ENCODE results near the gene SLC37A4.

SLC37A4 gene

GRCh38 chr11:119054418-119054817 is 23.7 kb upstream of the SLC37A4 start:
- Mint-ChIP-seq H3K4me3 (no peak overlapping the region), H3K4me1 (peaks cover 30% of the 10 kb centered on the region), H3K27me3 (ENCODE audit: low read depth, poor library complexity) (no peaks in the 10 kb centered on the region), H3K36me3 (ENCODE audit: low read depth) (peaks cover 59% of the 10 kb centered on the region), H3K9me3 (no peaks in the 10 kb centered on the region), H3K27ac (no peak overlapping the region)
- no peak for DNase-seq
- no peak for TF ChIP-seq CTCF (IDR thresholded peaks at IDR 0.05)

- DNase-seq: no peak
- TF ChIP-seq CTCF (IDR thresholded peaks at IDR 0.05): no peak
- Mint-ChIP-seq H3K36me3 (ENCODE audit: low read depth) (peaks cover 70% of the 10 kb centered on the region), H3K9me3 (no peaks in the 10 kb centered on the region), H3K27me3 (ENCODE audit: low read depth, poor library complexity) (no peaks in the 10 kb centered on the region), H3K4me1 (peaks cover 17% of the 10 kb centered on the region), H3K27ac (peak overlapping the region; percentile 23), H3K4me3 (no peak overlapping the region)
These were observed 21.6 kb upstream of the SLC37A4 start for GRCh38 chr11:119052163-119052814.

- Mint-ChIP-seq H3K4me3 (no peak overlapping the region), H3K4me1 (peaks cover 17% of the 10 kb centered on the region), H3K27ac (no peak overlapping the region), H3K9me3 (no peaks in the 10 kb centered on the region), H3K36me3 (ENCODE audit: low read depth) (peaks cover 77% of the 10 kb centered on the region), H3K27me3 (ENCODE audit: low read depth, poor library complexity) (no peaks in the 10 kb centered on the region)
- no peak for TF ChIP-seq CTCF (IDR thresholded peaks at IDR 0.05)
- no peak for DNase-seq
These were observed 20.9 kb upstream of the SLC37A4 start for GRCh38 chr11:119051440-119052162.

GRCh38 chr11:119049081-119049480 is 18.4 kb upstream of the SLC37A4 start:
- no peak overlapping the region for H3K4me3 Mint-ChIP-seq

GRCh38 chr11:119048644-119049043 is 18.0 kb upstream of the SLC37A4 start:
- no peak for DNase-seq
- Mint-ChIP-seq H3K27ac (no peak overlapping the region), H3K27me3 (ENCODE audit: low read depth, poor library complexity) (peaks cover 3% of the 10 kb centered on the region), H3K9me3 (no peaks in the 10 kb centered on the region), H3K4me3 (no peak overlapping the region), H3K4me1 (peaks cover 15% of the 10 kb centered on the region), H3K36me3 (ENCODE audit: low read depth) (peaks cover 67% of the 10 kb centered on the region)
- no peak for TF ChIP-seq CTCF (IDR thresholded peaks at IDR 0.05)

More at GRCh38 chr11:119049081-119049480, 18.4 kb upstream of the SLC37A4 start:
- Mint-ChIP-seq H3K27ac (no peak overlapping the region), H3K27me3 (ENCODE audit: low read depth, poor library complexity) (peaks cover 3% of the 10 kb centered on the region), H3K9me3 (no peaks in the 10 kb centered on the region), H3K4me1 (peaks cover 15% of the 10 kb centered on the region), H3K36me3 (ENCODE audit: low read depth) (peaks cover 71% of the 10 kb centered on the region)
- TF ChIP-seq CTCF (IDR thresholded peaks at IDR 0.05): no peak
- no peak for DNase-seq

All from nephron progenitor cell (in vitro differentiated cells).